Measurements from ENCODE around the gene NPDC1.
"Not testable (repeated sequence)": the region's sequence is repeated elsewhere in the genome, so short reads cannot be mapped to it uniquely, and the experiment has no call there.

Gene NPDC1

DNA sequence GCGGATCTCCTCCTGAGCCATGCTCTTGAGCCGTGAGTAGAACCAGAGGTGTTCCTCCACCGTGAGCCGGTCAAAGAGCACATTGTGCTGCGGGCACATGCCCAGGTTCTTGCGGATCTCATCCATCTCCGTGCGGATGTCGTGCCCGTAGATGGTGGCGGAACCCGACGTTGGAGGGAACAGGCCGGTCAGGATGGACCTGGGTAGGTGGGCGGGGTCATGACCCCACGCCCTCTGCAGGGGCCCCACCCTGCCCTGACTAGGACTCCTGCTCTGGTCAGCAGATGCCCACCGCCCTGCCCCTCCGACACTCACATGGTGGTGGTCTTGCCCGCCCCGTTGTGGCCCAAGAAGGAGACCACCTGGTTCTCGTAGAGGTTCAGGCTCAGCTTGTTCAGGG lies 30.0 kb downstream of the NPDC1 start:
- in situ Hi-C loops (cut with HindIII; ENCODE audit: low sequenced_read_pairs): no loop called here

DNA sequence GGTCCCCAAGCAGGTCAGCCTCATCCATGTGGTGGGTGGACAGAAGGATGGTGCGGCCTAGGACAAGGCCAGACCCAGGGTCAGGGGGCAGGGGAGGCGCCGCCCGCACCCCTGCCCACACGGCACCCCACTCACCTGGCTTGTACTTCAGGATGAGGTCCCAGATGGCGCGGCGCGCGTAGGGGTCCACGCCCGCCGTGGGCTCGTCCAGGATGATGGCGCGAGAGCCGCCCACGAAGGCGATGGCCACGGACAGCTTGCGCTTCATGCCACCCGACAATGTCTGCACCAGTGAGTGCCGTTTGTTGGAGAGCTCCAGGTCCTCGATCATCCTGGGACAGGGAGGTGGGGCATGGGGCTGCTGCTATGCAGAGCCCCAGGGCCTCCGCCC lies 30.4 kb downstream of the NPDC1 start:
- in situ Hi-C loops (cut with HindIII; ENCODE audit: low sequenced_read_pairs): no loop called here

DNA sequence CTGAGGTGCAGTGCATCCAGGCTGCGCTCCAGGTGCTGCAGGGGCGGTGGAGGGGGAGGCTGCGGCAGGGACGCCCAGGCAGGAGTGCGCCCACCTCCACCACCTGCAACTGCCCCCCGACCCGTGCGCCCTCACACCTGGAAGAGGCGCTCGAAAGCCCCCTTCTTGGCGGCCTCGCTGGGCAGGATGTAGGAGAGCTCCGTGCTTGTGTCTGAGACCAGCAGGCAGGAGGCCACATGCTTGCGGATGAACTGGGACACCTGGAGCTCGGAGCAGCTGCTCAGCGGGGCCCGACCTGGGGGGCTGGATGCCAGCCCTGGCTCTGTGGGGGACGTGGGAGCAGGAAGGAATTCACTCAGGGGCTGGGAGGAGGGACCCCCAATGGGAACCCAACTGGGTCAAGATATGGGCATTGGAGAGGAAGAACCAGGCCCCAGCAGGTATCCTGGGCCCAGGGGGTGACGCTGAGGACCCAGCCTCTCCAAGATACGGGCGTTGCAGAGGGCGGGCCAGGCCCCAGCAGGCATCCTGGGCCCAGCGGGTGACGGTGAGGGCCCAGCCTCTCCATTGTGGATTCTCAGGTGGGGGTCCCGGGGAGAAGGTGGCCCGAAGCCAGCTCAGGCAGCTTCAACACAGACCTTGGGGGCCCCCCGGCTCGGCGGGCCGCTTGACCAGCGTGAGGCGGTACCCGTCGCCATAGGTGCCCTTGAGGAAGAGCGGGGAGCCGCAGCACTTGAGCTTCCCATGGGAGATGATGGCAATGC lies 31.0 kb downstream of the NPDC1 start:
- in situ Hi-C loops (cut with HindIII; ENCODE audit: low sequenced_read_pairs): no loop called here

DNA sequence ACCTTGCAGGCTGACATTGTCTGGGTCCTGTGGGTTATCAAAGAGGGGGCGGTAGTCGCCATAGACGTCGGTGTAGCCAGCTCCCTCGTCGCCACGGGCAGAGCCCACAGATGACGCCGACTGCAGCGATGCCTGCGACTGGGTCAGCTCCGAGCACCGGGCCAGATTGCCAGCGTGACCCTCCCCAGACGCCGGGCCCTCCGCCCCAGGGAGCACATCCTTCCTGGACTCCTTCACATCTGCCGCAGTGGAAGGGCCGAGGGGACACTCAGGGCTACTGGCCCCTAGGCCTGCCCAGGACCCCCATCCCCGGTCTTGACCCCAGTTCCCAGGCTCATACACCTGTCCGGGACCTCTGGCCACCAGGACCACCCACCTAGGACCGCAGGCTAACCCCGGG lies 31.8 kb downstream of the NPDC1 start:
- in situ Hi-C loops (cut with HindIII; ENCODE audit: low sequenced_read_pairs): no loop called here

DNA sequence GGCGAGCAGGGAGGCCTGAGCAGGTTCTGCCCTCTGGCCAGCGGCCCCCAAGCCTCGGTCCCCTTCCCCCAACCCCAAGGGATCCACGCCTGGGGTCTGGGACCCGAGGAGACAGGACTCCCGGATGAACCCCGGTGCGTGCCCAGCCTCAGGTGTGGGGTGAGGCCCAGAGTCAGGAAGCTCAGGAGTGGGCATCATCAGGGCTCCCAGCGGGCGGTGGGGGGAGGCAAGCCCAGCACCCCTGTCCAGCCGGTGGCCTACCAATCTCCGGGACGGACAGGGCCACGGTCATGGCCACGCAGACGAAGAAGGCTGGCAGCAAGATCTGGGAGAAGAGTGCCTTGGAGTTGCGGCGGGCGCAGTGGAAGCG lies 32.4 kb downstream of the NPDC1 start:
- in situ Hi-C loops (cut with HindIII; ENCODE audit: low sequenced_read_pairs): no loop called here

DNA sequence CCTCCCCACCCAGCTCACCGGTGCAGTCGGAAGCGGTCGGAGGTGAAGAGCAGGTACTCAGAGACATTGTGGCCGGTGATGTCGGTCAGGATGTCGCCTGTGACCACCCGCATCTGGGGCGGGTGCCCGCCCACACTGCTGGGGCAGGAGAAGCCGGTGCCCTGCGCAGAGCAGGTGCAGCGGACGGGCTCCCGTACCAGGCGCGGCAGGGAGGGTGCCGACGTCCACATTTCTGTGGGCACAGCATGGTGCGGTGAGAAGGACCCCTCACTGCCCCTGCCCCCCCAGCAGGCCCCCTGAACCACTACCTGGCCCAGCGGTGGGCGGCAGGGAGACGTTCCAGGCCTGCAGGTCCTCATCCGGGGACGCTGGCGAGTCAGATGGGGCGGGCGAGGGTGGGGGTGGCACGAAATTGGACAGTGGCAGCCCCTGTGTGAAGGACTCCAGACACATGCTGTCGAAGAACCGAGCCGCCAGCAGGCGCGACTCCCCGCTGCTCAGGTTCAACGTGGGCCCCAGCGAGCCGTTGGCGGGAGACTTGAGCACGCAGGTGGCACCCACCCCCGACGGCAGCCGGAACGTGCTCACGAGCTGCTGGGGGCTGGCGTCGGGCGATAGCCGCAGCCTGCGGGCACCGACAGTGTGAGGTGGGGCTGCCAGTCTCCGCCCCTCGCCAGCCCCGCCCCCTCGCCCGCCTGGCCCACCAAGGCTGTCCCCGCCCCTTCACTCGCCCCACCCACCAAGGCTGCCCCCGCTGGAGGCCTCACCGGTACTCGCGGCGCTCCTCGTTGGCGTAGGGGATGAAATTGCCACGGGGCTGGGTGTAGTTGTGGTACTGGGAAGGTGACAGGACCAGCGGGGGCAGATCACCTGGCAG lies 33.0 kb downstream of the NPDC1 start:
- in situ Hi-C loops (cut with HindIII; ENCODE audit: low sequenced_read_pairs): no loop called here

DNA sequence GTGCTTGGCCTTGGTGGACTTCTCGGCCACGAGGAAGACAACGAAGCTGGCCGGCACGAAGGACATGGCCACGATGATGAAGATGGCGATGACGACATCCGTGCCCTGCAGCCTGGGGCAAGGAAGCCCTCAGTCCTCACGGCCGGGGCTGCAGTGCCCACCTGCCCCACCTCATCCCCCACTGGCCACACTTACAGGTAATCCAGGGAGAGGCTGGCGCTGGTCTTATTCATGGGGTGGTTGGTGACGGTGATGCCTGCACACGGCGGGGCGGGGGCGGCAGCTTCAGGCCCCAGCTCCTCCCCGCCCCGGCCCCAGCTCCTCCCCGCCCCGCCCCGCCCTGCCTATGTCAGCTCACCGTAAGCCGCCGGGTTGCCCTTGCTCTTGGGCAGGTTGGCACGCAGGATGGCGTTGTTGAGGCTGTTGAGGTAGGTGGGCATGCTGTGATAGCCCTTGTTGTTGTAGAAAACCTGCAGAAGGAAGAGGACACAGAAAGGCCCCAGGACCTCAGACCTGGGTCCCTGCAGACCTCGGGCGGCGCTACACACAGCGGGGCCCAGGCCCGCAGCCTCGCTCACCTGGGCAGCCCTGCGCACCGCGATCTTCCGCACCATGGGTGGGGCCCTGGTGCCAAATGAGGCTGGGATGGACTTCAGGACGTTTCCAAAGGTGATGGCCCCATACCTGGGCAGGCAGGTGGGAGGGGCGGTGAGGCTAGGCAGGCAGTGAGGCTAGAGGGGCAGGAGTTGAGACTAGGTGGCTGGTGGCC lies 33.9 kb downstream of the NPDC1 start:
- in situ Hi-C loops (cut with HindIII; ENCODE audit: low sequenced_read_pairs): no loop called here

DNA sequence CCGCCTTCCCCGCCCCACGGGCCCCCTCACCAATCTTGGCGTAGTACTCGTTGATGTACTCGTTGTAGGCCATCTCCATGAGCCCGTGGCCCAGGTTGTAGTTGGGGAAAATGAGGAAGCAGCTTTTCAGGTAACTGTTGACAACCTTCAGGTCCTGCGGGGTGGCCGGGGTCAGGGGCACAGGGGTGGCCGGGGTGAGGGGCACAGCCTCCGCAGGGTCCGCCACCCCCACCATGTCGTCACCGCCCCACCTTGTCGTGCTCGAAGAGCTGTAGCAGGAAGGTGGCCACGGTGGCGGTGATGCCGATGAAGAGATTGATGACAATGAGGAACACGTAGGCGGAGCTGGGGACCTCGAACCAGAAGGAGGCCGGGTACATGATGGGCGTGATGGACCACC lies 34.8 kb downstream of the NPDC1 start:
- in situ Hi-C loops (cut with HindIII; ENCODE audit: low sequenced_read_pairs): no loop called here

DNA sequence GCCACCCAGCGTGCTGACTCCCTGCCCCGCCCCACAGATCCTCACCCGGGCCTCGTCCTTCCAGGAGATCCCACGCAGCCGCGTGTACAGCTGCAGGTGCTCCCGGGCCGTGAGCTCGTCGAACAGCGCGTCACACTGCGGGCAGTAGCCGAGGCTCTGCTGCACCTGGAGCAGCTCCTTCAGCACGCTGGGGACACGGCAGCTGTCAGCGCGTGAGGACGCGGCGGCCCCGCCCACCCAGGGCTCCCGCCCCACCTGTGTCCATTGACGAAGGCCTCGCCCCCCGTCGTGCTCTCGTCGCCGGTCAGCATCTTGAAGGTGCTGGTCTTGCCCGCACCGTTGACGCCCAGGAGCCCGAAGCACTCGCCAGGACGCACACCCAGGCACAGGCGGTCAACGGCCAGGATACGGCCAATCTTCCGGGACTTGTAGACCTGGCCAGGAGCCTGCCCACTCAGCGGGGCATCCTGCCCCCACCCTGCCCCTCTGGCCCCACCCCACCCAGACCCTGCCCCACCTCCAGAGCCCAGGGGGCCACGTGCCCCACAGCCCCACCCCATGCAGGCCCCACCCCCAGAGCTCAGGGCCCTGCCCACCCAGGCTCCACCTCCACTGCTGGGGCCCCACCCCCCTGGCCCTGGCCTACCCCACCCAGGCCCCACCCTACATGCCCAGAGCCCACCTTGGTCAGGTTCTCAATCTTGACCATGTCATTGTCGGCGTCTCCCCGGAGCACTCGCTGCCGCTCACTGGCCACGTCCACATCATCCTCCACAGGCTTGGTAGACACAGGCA lies 35.8 kb downstream of the NPDC1 start:
- in situ Hi-C loops (cut with HindIII; ENCODE audit: low sequenced_read_pairs): no loop called here

DNA sequence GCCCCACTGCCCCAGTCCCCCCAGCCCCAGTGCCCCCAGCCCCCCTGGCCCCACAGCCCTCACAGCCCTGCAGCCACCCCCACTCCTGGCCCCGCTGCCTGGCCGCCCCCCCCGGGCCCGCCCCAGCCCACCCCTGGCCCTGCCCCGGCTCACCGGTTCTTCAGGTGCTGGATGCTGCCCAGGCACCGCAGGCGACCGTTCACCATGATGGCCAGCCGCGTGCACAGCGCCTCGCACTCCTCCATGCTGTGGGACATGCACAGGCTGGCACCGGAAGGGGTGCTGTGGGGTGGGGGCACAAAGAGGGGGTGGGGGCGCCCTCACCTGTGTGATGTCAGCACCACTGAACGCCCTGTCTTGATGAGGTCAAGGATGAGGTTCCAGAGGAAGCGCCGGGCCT lies 36.8 kb downstream of the NPDC1 start:
- in situ Hi-C loops (cut with HindIII; ENCODE audit: low sequenced_read_pairs): no loop called here

DNA sequence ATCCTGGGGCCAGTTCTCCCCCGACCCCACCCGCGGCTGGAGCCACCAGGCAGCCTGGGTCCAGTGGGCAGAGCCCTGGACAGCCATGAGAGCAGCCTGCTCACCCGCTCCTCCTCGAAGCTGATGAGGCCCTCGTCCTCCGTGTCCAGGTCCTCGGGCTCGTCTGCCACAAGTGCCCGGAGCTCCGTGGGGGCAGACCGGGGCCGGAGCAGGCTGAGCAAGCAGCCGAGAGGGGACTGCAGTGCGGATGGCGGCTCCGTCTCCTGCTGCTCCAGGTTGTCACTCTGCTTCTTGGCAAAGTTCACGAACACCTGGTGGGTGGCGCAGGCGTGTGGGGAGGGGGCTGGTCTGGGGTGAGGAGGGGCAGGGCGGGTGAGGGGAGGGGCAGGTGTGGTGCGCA lies 37.7 kb downstream of the NPDC1 start:
- in situ Hi-C loops (cut with HindIII; ENCODE audit: low sequenced_read_pairs): no loop called here

DNA sequence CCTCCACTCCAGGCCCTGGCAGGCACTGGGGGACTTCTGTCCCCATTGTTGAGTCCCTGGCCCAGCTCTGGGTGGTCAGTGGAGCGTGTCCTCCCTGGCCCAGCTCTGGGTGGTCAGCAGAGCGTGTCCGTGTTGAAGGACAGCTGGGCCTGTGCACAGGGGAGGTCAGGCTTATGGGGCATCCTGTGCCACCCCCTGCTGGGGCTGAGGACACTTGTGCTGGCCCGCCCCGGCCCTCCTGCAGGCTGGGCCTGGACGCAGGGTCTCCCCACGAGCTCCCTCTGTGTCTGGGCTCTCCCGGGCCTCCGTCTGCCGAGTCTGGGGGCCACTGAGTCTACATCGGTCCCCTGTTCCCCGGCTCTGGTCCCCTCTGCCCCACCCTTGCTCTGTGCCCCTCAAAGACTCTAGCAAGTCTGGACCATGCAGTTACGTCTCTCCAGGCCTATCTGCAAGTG lies 38.1 kb downstream of the NPDC1 start:
- in situ Hi-C loops (cut with HindIII; ENCODE audit: low sequenced_read_pairs): no loop called here

DNA sequence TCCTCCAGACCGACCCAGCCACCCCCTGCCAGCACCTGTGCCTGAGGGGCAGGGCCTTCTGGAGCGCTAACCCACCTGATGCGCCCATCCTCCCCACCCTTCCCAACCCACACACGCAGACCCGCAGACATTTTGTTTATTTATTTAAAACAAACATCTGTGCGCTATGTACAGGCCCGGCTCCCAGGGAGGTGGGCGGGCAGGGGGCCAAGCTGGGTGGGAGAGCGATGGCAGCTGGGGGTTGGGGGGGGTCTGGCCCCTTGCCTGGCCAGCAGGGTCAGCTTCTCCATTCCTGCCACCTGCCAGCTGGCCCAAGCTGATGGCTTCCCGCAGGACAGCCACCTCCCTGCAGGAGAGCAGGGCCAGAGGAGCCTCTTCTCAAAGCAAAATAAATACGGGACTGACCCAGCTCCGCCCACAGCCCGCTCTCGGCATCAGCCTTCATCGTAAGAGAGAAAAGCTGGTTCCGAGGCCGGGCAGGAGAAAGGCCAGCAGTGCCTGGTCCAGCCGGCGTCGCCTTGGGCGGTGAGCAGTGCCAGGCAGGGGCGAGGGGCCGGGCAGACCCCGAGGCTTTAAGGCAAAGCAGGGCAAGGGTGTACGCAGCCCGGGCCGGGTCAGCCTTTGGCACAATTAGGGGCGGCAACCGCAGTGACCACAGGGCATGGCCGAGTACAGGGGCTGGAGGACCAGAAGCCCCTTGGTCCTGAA lies 38.7 kb downstream of the NPDC1 start:
- in situ Hi-C loops (cut with HindIII; ENCODE audit: low sequenced_read_pairs): no loop called here

DNA sequence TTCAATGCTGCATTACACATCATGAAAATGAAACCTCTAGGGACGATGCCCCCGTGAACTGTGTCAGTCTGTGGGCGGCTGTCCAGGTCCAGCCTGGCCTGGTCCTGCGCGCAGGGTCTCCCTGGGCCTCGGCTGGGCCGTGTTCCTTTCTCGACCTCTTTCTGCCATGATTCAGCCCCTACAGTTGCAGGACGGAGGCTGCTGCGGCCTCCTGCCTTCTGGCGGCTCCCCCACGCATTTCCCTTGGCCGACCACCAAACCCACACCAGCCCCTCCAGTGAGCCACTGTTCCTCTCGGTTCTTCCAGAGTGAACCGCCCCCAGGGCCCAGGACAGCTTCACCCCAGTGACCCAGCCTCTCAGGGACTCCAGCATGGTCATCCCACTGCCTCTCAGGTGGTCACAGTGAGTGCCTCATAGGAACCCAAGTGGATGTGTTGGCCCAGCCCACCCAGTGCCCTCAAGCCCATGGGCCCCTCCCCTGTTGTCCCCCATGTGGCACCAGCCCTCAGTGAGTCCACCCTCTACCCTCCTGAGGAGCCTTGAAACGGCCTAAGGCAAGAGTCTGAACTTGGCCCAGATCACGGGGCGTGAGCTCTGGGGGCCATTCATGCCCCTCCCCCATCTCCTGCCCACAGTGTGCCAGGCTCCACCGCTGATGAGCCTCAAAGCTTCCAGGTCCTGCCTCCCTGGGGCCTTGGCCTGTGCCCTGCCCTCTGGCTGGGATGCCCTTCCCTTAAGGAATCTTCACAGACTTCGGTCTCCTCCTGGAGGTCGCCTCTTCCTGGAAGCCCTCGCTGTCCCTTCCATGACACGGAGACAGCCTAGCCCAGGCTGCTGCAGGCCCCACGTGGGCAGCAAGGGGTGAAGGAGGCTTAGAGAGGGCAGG lies 39.6 kb downstream of the NPDC1 start:
- in situ Hi-C loops (cut with HindIII; ENCODE audit: low sequenced_read_pairs): no loop called here

DNA sequence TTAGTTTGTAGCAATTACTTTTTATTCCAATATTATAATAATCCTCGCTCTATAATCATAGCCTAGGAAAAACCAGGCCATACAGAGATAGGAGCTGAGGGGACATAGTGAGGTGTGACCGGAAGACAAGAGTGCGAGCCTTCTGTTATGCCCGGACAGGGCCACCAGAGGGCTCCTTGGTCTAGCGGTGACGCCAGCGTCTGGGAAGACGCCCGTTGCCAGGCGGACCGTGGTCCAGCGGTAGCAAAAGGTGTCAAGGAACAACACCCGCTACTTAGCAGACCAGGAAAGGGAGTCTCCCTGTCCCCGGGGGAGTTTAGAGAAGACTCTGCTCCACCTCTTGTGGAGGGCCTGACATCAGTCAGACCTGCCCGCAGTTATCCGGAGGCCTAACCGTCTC lies 41.7 kb downstream of the NPDC1 start:
- in situ Hi-C loops (cut with HindIII; ENCODE audit: low sequenced_read_pairs): not testable (repeated sequence)

DNA sequence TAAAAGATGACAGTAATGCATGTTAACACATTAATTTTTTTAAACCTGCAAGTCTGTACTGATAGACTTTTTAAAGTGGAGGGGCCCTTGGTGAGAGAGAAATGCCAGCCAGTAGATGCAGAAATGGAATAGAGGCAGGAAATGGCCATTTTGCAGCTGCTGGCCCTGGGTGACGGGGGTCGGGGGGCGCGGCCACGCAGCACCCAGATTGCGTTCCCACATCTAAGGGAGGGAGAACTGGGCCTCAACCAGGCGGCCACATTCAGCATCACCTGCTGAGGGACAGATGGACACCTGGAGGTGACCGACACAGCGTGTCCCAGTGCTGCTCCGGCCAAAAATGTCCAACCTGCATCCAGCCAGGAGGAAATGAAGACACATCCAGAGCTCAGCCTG lies 43.3 kb downstream of the NPDC1 start:
- in situ Hi-C loops (cut with HindIII; ENCODE audit: low sequenced_read_pairs): no loop called here

DNA sequence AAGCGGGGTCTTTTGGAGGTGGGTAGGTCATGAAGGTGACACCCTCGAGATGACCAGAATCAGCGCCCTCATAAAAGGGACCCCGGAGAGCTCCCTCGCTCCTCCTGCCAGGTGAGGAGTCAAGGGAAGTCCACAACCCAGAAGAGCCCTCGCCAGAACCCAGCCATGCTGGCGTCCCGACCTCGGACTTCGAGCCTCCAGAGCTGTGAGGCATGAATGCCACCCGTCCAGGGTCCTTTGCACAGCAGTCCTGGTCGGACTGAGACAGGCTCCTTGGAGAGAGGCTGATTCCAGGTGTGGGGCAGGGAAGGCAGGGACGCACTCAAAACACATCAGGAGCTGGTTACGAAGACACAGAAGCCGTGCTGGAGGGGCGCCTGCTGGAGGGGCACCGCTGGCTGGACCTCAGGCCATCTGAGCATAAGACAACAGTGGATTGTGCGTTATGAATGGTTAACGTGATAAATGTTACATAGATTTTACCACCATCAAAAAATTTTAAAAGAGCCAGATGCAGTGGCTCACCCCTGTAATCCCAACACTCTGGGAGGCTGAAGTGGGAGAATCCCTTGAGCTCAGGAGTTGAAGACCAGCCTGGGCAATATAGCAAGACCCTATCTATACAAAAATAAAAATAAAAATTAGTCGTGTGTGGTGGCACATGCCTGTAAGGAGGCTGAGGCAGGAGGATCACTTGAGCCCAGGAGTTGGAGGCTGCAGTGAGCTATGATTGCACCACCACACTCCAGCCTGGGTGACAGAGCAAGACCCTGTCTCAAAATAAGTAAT lies 43.9 kb downstream of the NPDC1 start:
- in situ Hi-C loops (cut with HindIII; ENCODE audit: low sequenced_read_pairs): no loop called here

DNA sequence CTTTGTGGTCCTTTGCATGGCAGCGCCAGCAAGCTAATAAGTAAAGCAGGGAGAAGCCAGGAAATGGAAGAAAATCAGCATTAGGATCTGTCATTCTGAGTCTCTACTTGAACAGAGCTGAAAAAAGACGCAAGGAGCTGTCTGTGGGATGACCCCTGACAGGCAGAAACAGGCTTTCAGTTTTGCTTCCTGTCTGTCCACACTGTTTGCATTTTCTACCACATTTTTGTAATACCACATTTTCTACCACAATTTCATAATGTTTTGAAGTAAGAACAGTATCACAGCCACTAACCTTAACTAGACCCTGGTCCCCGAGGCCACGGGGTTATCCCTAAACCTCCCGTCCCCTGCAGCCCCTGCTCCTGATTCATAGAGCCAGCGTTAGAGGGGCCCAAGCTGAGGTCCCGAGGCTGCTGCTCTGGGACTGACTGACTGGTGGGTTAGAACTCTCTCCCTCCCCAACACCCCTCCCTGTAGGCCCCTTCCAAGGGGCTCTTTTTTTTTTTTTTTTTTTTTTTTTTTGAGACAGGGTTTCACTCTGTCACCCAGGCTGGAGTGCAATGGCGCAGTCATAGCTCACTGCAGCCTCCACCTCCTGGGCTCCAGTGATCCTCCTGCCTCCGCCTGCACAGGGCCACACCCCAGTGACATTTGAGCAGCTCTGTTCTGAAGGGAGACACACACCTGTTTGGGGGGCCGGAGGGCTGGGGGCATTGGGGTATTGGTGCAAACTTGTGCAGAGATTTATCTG lies 45.6 kb downstream of the NPDC1 start:
- in situ Hi-C loops (cut with HindIII; ENCODE audit: low sequenced_read_pairs): no loop called here

Measured in DLD1 (cell line).